ENCODE measurements around the gene KIF12.

KIF12 gene

DNA sequence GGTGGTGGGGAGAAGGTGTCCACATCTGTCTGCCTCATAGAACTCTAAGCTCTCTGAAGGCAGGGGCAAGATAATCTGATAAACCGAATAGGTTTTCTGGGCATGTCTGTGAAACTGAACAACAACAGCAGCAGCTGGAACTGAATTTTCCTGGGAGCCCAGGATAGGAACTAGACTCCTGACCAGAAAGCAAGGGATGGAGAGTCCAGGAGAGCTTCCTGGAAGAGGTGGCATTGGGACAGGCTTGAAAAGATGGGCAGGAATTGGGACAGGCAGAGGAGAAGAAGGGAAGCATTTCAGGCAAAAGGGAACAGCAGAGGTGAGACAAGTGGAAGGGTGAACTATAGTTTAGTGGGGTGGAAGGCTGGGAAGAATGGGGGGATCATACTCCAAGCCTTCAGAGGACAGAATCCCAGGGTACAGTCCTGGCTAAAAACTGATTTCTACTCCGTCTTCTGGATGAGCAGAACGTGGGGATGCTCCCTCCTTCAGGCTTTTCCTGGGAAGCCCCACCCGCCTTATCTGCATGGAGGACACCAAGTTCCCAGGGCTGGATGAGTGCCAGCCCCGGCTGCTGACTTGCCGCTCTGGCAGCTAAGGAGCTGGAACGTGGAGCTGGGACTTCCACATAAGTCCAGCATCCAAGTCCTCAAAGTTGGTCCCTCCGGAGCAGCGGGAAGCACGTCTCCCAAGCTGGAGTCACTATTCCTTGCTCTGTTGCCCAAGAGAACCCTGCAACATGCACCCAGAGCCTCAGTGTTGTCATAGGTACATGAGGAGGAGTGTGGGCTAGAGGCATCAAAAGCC is 13.9 kb upstream of the KIF12 start:
- Histone ChIP-seq H3K79me2 (ENCODE audit: low read length) (no peaks in the 10 kb centered on the region), H2AFZ (ENCODE audit: low read length) (no peak overlapping the region), H3K4me3 (ENCODE audit: low read length) (no peak overlapping the region), H3K27me3 (replicated peaks; ENCODE audit: insufficient read depth, low read length) (peaks cover 11% of the 10 kb centered on the region; the same call in 1 of the 2 replicates), H3K4me2 (ENCODE audit: low read depth, low read length) (no peak overlapping the region), H3K9ac (ENCODE audit: low read length) (no peak overlapping the region), H4K20me1 (ENCODE audit: insufficient read depth, low read length) (no peaks in the 10 kb centered on the region), H3K27ac (ENCODE audit: low read length) (no peak overlapping the region), H3K9me3 (replicated peaks; ENCODE audit: insufficient read depth, low read length) (no peaks in the 10 kb centered on the region), H3K36me3 (replicated peaks; ENCODE audit: insufficient read depth, low read length) (no peaks in the 10 kb centered on the region), H3K4me1 (ENCODE audit: low read length) (no peaks in the 10 kb centered on the region), H3F3A (ENCODE audit: insufficient read depth, low read length) (no peaks in the 10 kb centered on the region), H3K9me2 (replicated peaks; ENCODE audit: insufficient read depth, low read length) (no peaks in the 10 kb centered on the region)
- DNase-seq: no peak
- TF ChIP-seq EZH2phosphoT487 (IDR thresholded peaks at IDR 0.05; ENCODE audit: low read length) (no peak), EZH2 (optimal IDR thresholded peaks at IDR 0.05; ENCODE audit: low read depth, low read length) (no peak)
- TF ChIP-seq, protein P1, sequence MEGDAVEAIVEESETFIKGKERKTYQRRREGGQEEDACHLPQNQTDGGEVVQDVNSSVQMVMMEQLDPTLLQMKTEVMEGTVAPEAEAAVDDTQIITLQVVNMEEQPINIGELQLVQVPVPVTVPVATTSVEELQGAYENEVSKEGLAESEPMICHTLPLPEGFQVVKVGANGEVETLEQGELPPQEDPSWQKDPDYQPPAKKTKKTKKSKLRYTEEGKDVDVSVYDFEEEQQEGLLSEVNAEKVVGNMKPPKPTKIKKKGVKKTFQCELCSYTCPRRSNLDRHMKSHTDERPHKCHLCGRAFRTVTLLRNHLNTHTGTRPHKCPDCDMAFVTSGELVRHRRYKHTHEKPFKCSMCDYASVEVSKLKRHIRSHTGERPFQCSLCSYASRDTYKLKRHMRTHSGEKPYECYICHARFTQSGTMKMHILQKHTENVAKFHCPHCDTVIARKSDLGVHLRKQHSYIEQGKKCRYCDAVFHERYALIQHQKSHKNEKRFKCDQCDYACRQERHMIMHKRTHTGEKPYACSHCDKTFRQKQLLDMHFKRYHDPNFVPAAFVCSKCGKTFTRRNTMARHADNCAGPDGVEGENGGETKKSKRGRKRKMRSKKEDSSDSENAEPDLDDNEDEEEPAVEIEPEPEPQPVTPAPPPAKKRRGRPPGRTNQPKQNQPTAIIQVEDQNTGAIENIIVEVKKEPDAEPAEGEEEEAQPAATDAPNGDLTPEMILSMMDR (IDR thresholded peaks at IDR 0.05; ENCODE audit: low read length): no peak

DNA sequence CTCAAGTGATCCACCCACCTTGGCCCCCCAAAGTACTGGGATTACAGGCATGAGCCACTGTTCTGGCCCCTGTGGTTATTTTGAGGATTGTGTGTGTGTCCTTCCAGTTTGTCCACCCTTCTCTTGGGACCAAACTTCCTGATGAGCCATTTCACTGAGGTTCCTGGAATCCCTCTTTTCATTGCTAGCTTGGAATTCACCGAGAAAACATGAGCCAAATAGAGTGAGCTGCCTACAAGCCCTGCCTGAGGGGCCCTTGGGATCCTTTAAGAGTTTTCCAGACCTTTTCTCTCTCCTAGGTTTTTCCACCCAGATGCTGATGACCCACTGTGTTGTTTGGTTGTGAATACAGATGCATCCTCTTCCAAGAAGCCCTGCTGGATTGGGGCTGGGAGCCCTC is 13.2 kb upstream of the KIF12 start:
- Histone ChIP-seq H3K4me3 (ENCODE audit: low read length) (no peak overlapping the region), H4K20me1 (ENCODE audit: insufficient read depth, low read length) (no peaks in the 10 kb centered on the region), H3K27me3 (replicated peaks; ENCODE audit: insufficient read depth, low read length) (0 out of 2 replicates have a peak, but pooled peaks cover 5% of the 10 kb centered on the region), H3K9me2 (replicated peaks; ENCODE audit: insufficient read depth, low read length) (no peaks in the 10 kb centered on the region), H2AFZ (ENCODE audit: low read length) (no peak overlapping the region), H3K27ac (ENCODE audit: low read length) (no peak overlapping the region), H3K4me2 (ENCODE audit: low read depth, low read length) (no peak overlapping the region), H3F3A (ENCODE audit: insufficient read depth, low read length) (no peaks in the 10 kb centered on the region), H3K9me3 (replicated peaks; ENCODE audit: insufficient read depth, low read length) (no peaks in the 10 kb centered on the region), H3K4me1 (ENCODE audit: low read length) (no peaks in the 10 kb centered on the region), H3K36me3 (replicated peaks; ENCODE audit: insufficient read depth, low read length) (no peaks in the 10 kb centered on the region), H3K9ac (ENCODE audit: low read length) (no peak overlapping the region), H3K79me2 (ENCODE audit: low read length) (no peaks in the 10 kb centered on the region)
- TF ChIP-seq, protein P1 (IDR thresholded peaks at IDR 0.05; ENCODE audit: low read length): no peak
- no peak for TF ChIP-seq EZH2phosphoT487 (IDR thresholded peaks at IDR 0.05; ENCODE audit: low read length)
- TF ChIP-seq EZH2 (optimal IDR thresholded peaks at IDR 0.05; ENCODE audit: low read depth, low read length): no peak
- DNase-seq: no peak

DNA sequence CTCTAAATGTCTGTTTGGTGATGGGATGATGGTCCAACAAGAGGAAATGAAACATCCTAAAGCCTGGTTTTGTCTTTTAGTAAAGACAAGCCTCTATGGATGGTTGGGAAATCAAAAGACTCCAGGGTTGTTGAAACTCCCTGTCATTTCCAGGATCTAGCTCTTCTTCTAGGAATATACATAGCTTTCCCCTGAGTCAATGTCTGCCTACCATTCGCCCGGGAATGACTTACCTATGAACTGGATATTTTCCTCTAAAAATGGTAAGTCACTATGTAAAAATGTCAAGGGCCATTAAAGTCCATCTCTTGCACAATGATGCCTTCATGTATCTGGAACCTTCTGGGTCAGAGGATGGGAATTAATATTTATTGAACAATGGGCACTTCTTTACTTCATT is 11.1 kb upstream of the KIF12 start:
- Histone ChIP-seq H3K4me2 (ENCODE audit: low read depth, low read length) (no peak overlapping the region), H3K27me3 (replicated peaks; ENCODE audit: insufficient read depth, low read length) (no peaks in the 10 kb centered on the region)

More for the DNA sequence above, 11.1 kb upstream of the KIF12 start:
- DNase-seq: no peak
- Histone ChIP-seq H3K79me2 (ENCODE audit: low read length) (no peaks in the 10 kb centered on the region), H3K9ac (ENCODE audit: low read length) (no peak overlapping the region), H3K27ac (ENCODE audit: low read length) (no peak overlapping the region), H3K9me2 (replicated peaks; ENCODE audit: insufficient read depth, low read length) (no peaks in the 10 kb centered on the region), H3K4me1 (ENCODE audit: low read length) (no peaks in the 10 kb centered on the region), H3F3A (ENCODE audit: insufficient read depth, low read length) (no peaks in the 10 kb centered on the region), H3K4me3 (ENCODE audit: low read length) (no peak overlapping the region), H3K9me3 (replicated peaks; ENCODE audit: insufficient read depth, low read length) (no peaks in the 10 kb centered on the region), H2AFZ (ENCODE audit: low read length) (no peak overlapping the region), H4K20me1 (ENCODE audit: insufficient read depth, low read length) (no peaks in the 10 kb centered on the region), H3K36me3 (replicated peaks; ENCODE audit: insufficient read depth, low read length) (no peaks in the 10 kb centered on the region)
- TF ChIP-seq EZH2phosphoT487 (IDR thresholded peaks at IDR 0.05; ENCODE audit: low read length) (no peak), EZH2 (optimal IDR thresholded peaks at IDR 0.05; ENCODE audit: low read depth, low read length) (no peak)
- TF ChIP-seq, protein P1 (IDR thresholded peaks at IDR 0.05; ENCODE audit: low read length): no peak
